PC-9 (cell line): ENCODE measurements around the gene DDI2. TPM values are rescaled to one million over a fixed set of nuclear protein-coding genes. Genes with fewer than 3 reads are reported as not detected.

Experiments used
- BruUV-seq: library from RNA; stranded (reverse); fragments of 400-500 nt; replicated peaks from 2 replicates; lab custom pipeline; 2021; lab: Mats Ljungman, UMichigan
- CTCF ChIA-PET: fragments of 300-600 bp; sonication (Branson Sonifier 250); formaldehyde crosslinking; loops from one replicate; lab custom pipeline; 2022; ENCODE audit warnings: antibody characterized with exemption; lab: Charles Lee
- POLR2A ChIA-PET: fragments of 300-600 bp; sonication (Branson Sonifier 250); formaldehyde crosslinking; loops from one replicate; lab custom pipeline; 2022; ENCODE audit warnings: antibody characterized with exemption; ENCODE audit not compliant: unreplicated experiment; lab: Charles Lee
- DNase-seq, 2 experiments: peaks; one replicate each; pipeline versions ENCODE4 v3.0.0 to v3.0.0-alpha.2; 2015 to 2022; ENCODE audit warnings: mixed read lengths in 1 of 2
- H2AFZ ChIP-seq: fragments of 200-600 bp; sonication (generic); 2 replicates; pipeline ENCODE4 v1.8.1; 2017; ENCODE audit warnings: antibody characterized with exemption
- H3F3A ChIP-seq: fragments of 200-600 bp; sonication (generic); 2 replicates; pipeline ENCODE4 v1.8.1; 2017; ENCODE audit warnings: antibody characterized with exemption, mild to moderate bottlenecking, low read depth; ENCODE audit not compliant: insufficient read depth
- H3K27ac ChIP-seq: fragments of 200-600 bp; sonication (generic); 2 replicates; pipeline ENCODE4 v1.6.1; 2016; ENCODE audit warnings: mixed run types
- H3K27me3 ChIP-seq: fragments of 200-600 bp; sonication (generic); 2 replicates; pipeline ENCODE4 v1.6.1; 2016; ENCODE audit warnings: low read depth, mixed run types; ENCODE audit not compliant: insufficient read depth
- H3K36me3 ChIP-seq: fragments of 200-600 bp; sonication (generic); 2 replicates; pipeline ENCODE4 v1.6.1; 2016; ENCODE audit warnings: low read depth, mixed run types
- H3K4me1 ChIP-seq: fragments of 200-600 bp; sonication (generic); replicated peaks from 2 replicates; pipeline ENCODE4 v1.6.1; 2016; ENCODE audit warnings: mixed run types; ENCODE audit not compliant: insufficient read depth
- H3K4me2 ChIP-seq: fragments of 200-600 bp; sonication (generic); 2 replicates; pipeline ENCODE4 v1.6.1; 2017; ENCODE audit warnings: mixed run types
- H3K4me3 ChIP-seq: fragments of 200-600 bp; sonication (generic); 2 replicates; pipeline ENCODE4 v1.6.1; 2016; ENCODE audit warnings: mixed run types
- H3K79me2 ChIP-seq: fragments of 200-600 bp; sonication (generic); 2 replicates; pipeline ENCODE4 v1.6.1; 2017; ENCODE audit warnings: low read depth, mixed run types
- H3K9me2 ChIP-seq: fragments of 200-600 bp; sonication (generic); 2 replicates; pipeline ENCODE4 v1.8.1; 2017; ENCODE audit warnings: mild to moderate bottlenecking; ENCODE audit not compliant: insufficient read depth
- H3K9me3 ChIP-seq: fragments of 200-600 bp; sonication (generic); 2 replicates; pipeline ENCODE4 v1.8.1; 2016; ENCODE audit warnings: low read depth; ENCODE audit not compliant: insufficient read depth
- H4K20me1 ChIP-seq: fragments of 200-600 bp; sonication (generic); 2 replicates; pipeline ENCODE4 v1.8.1; 2017; ENCODE audit not compliant: insufficient read depth
- EZH2 ChIP-seq: fragments of 200-600 bp; sonication (generic); IDR thresholded peaks from 2 replicates; pipeline ENCODE4 v1.8.0; 2017; ENCODE audit warnings: antibody characterized with exemption, low read depth
- intact Hi-C: fragments of 100-400 bp; cut with micrococcal nuclease; formaldehyde crosslinking; loops from one replicate; pipeline ENCODE4 v1.10.0; 2022; ENCODE audit not compliant: unreplicated experiment
- total RNA-seq: library from RNA; stranded (reverse); gene quantifications from 2 replicates; pipeline ENCODE4 v1.2.3, GENCODE V29; 2021
- TF ChIP-seq, protein P1 (sequence below): fragments of 200-600 bp; sonication (generic); conservative IDR thresholded peaks from 2 replicates; pipeline ENCODE4 v1.6.1; 2017; ENCODE audit warnings: mixed run types, antibody characterized with exemption, mild to moderate bottlenecking, moderate library complexity

DDI2 gene
- total RNA-seq, 1 experiment from 2014 or later: 38.0 TPM

- ChIA-PET POLR2A (no interaction called here), CTCF (no interaction called here)
- BruUV-seq: no TSS peak
- H4K20me1 ChIP-seq: no peaks in the 10 kb centered on the region
- H3K79me2 ChIP-seq: no peaks in the 10 kb centered on the region; the same call in 1 of the 2 replicates
- H3F3A ChIP-seq: peaks cover 20% of the 10 kb centered on the region
- no peaks in the 10 kb centered on the region for H3K36me3 ChIP-seq
- H3K27me3 ChIP-seq: no peaks in the 10 kb centered on the region
- intact Hi-C loops: no loop called here
- no peaks in the 10 kb centered on the region for H3K9me3 ChIP-seq
- no peak overlapping the region for H3K27ac ChIP-seq
- no peak overlapping the region for H2AFZ ChIP-seq
- TF ChIP-seq, protein P1, sequence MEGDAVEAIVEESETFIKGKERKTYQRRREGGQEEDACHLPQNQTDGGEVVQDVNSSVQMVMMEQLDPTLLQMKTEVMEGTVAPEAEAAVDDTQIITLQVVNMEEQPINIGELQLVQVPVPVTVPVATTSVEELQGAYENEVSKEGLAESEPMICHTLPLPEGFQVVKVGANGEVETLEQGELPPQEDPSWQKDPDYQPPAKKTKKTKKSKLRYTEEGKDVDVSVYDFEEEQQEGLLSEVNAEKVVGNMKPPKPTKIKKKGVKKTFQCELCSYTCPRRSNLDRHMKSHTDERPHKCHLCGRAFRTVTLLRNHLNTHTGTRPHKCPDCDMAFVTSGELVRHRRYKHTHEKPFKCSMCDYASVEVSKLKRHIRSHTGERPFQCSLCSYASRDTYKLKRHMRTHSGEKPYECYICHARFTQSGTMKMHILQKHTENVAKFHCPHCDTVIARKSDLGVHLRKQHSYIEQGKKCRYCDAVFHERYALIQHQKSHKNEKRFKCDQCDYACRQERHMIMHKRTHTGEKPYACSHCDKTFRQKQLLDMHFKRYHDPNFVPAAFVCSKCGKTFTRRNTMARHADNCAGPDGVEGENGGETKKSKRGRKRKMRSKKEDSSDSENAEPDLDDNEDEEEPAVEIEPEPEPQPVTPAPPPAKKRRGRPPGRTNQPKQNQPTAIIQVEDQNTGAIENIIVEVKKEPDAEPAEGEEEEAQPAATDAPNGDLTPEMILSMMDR: no peak
- TF ChIP-seq EZH2: no peak
- no peak overlapping the region for H3K4me2 ChIP-seq
- no peak for DNase-seq
- no peak overlapping the region for H3K4me3 ChIP-seq
- H3K4me1 ChIP-seq: peaks cover 25% of the 10 kb centered on the region
- no peaks in the 10 kb centered on the region for H3K9me2 ChIP-seq
Observed at GRCh38 chr1:15676010-15676409, 58.8 kb downstream of the DDI2 start.

DNA sequence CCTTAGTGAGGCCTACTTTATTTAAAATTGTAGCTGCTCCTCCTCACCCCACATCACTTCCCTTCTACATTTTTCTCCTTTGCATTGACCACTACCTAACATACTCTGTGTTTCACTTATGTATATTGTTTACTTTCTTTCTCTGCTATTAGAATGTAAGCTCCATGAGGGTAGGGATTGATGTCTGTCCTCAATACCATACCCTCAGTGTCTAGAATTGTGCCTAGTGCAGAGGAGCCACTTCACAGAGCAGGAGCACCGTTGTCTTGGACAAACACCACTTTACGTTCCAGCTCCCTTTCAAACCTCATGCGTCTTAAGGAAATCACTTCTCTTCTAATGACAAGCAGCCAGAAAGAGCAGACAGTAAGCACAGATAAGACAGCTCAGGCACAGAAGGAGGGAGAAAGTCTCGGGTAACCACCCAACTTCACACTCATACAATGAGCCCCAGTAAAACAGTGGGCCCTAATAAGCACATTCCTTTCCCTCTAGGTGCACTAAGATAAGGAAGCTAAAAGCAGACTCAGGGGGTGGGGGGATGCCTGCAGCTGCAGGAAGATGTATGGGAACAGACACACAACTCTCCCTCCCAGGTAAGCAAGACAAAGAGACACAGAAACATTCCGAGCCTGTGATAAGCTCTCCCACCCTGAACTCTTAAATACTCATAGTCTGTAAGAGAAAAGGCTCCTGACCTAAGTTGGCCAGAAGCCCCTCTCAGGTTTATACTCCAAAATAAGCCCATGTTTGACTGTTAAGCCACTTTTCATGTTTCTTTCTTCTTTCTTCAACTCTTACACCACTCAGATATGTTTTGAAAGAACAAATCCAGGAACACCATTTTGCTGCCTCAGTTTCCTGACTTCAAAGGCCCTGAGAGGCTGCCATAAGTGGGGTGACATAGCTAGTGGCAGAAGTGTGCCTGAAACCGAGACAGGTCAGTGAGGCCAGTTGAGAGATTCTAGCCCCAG, 59.7 kb downstream of the DDI2 start:
- ChIA-PET CTCF (no interaction called here), POLR2A (interaction anchor here (0.5 to 0.6 kb wide), 2 partner anchors 35 to 150 kb away, joined by 4 to 6 read pairs; partner anchors contain the start of gene DNAJC16)
- peaks cover 34% of the 10 kb centered on the region for H3K4me1 ChIP-seq
- no TSS peak for BruUV-seq
- DNase-seq: no peak
- no peaks in the 10 kb centered on the region for H3K9me3 ChIP-seq
- H3K9me2 ChIP-seq: no peaks in the 10 kb centered on the region
- H2AFZ ChIP-seq: no peak overlapping the region
- H3K27me3 ChIP-seq: no peaks in the 10 kb centered on the region
- H3F3A ChIP-seq: peaks cover 29% of the 10 kb centered on the region
- H4K20me1 ChIP-seq: no peaks in the 10 kb centered on the region
- H3K27ac ChIP-seq: no peak overlapping the region
- no peaks in the 10 kb centered on the region; the same call in 1 of the 2 replicates for H3K79me2 ChIP-seq
- no peak overlapping the region for H3K4me3 ChIP-seq
- no peak overlapping the region for H3K4me2 ChIP-seq
- no peaks in the 10 kb centered on the region for H3K36me3 ChIP-seq
- TF ChIP-seq, protein P1: no peak
- no peak for TF ChIP-seq EZH2
- intact Hi-C loops: no loop called here

DNA sequence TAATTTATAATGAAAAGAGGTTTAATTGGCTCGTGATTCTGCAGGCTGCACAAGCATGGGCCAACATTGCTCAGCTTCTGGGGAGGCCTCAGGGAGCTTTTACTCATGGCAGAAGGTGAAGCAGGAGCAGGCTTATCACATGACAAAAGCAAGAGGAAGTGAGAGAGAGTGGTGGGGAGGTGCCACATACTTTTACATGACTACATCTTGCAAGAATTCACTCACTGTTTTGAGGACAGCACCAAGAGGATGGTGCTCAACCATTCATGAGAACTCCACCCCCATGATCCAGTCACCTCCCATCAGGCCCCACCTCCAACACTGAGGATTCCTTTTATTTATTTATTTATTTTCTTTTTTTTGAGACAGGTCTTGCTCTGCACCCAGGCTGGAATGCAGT, 61.3 kb downstream of the DDI2 start:
- no peak for TF ChIP-seq EZH2
- TF ChIP-seq, protein P1: no peak
- BruUV-seq: no TSS peak
- H3K4me1 ChIP-seq: peaks cover 50% of the 10 kb centered on the region
- H4K20me1 ChIP-seq: no peaks in the 10 kb centered on the region
- H3K4me2 ChIP-seq: no peak overlapping the region
- H3K4me3 ChIP-seq: no peak overlapping the region
- DNase-seq: peak; percentile 67 to 84
- intact Hi-C loops: no loop called here
- H3K9me2 ChIP-seq: no peaks in the 10 kb centered on the region
- H3K27me3 ChIP-seq: no peaks in the 10 kb centered on the region
- no peak overlapping the region for H2AFZ ChIP-seq
- CTCF ChIA-PET: no interaction called here
- H3K27ac ChIP-seq: peak overlapping the region; percentile 49
- POLR2A ChIA-PET: interaction anchor here (0.6 to 1.0 kb wide), 2 partner anchors 21 to 152 kb away, joined by 4 to 9 read pairs; partner anchors contain the start of gene DNAJC16
- no peaks in the 10 kb centered on the region for H3K36me3 ChIP-seq
- no peaks in the 10 kb centered on the region; the same call in 1 of the 2 replicates for H3K79me2 ChIP-seq
- peaks cover 42% of the 10 kb centered on the region for H3F3A ChIP-seq
- H3K9me3 ChIP-seq: no peaks in the 10 kb centered on the region
